ENCODE measurements around the gene APCDD1L. TPM values are rescaled to one million over a fixed set of nuclear protein-coding genes. Genes with fewer than 3 reads are reported as not detected.
A peak's percentile ranks its signal among the peaks of the same experiment; 100 is the strongest.

The APCDD1L gene
- total RNA-seq, 6 experiments from 2014 or later, result 14.5 to 43.3 (median 34.9) TPM

DNA sequence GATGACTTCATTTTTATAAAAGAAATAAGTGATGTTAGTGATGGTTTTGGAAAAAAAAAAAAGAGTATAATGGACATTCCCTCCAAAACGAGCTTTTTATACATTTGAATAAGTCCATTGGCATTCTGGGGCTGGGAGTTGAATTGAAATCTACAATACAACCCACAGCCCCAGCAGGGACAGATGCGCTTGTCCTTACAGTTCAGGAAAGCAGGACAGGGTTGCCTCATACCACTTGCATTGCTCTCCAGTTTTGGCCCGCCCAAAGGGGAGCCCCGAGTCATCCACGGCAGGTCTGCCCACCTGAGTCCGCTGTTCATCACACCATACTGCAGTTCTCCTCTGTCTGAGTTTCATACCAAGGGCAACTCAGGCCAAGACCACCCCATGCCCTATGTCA is 80.0 kb downstream of the APCDD1L start:
- TF ChIP-seq, protein P1, sequence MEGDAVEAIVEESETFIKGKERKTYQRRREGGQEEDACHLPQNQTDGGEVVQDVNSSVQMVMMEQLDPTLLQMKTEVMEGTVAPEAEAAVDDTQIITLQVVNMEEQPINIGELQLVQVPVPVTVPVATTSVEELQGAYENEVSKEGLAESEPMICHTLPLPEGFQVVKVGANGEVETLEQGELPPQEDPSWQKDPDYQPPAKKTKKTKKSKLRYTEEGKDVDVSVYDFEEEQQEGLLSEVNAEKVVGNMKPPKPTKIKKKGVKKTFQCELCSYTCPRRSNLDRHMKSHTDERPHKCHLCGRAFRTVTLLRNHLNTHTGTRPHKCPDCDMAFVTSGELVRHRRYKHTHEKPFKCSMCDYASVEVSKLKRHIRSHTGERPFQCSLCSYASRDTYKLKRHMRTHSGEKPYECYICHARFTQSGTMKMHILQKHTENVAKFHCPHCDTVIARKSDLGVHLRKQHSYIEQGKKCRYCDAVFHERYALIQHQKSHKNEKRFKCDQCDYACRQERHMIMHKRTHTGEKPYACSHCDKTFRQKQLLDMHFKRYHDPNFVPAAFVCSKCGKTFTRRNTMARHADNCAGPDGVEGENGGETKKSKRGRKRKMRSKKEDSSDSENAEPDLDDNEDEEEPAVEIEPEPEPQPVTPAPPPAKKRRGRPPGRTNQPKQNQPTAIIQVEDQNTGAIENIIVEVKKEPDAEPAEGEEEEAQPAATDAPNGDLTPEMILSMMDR (IDR thresholded peaks at IDR 0.05), result no peak
- H3K9me3 Mint-ChIP-seq, result no peaks in the 10 kb centered on the region
- H3K4me3 Mint-ChIP-seq, result no peak overlapping the region
- H3K27me3 Mint-ChIP-seq (ENCODE audit: insufficient read depth), result no peaks in the 10 kb centered on the region
- no peak overlapping the region for H3K27ac Mint-ChIP-seq
- no peak for DNase-seq
- H3K36me3 Mint-ChIP-seq (ENCODE audit: low read depth), result peaks cover 51% of the 10 kb centered on the region
- peaks cover 72% of the 10 kb centered on the region for H3K4me1 Mint-ChIP-seq (ENCODE audit: low read depth)

DNA sequence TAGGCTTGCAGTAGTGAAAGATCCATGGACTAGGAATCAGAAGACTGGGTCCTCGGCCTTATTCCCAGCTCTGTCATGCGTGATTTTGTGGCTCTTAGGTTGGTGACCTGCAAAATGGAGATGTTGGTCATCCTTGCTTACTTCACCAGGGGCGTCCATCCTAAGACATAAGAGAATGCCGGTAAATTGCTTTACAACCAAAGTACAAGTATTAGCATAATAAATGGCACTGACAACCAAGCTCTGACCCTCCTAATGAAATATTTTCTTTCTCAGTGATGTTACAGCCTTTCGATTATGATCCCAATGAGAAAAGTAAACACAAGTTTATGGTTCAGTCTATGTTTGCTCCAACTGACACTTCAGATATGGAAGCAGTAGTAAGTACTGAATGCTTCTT is 80.9 kb downstream of the APCDD1L start:
- TF ChIP-seq, protein P1 (IDR thresholded peaks at IDR 0.05), result no peak
- Mint-ChIP-seq H3K27ac (no peak overlapping the region; the same call in 1 of the 2 replicates), H3K36me3 (ENCODE audit: low read depth) (peaks cover 44% of the 10 kb centered on the region), H3K27me3 (ENCODE audit: insufficient read depth) (no peaks in the 10 kb centered on the region), H3K4me1 (ENCODE audit: low read depth) (peaks cover 63% of the 10 kb centered on the region), H3K4me3 (no peak overlapping the region), H3K9me3 (no peaks in the 10 kb centered on the region)
- DNase-seq, result no peak

GRCh38 chr20:58433759-58434158 is 81.4 kb downstream of the APCDD1L start:
- H3K36me3 Mint-ChIP-seq (ENCODE audit: low read depth), result peaks cover 41% of the 10 kb centered on the region
- no peaks in the 10 kb centered on the region for H3K9me3 Mint-ChIP-seq
- H3K4me3 Mint-ChIP-seq, result no peak overlapping the region

DNA sequence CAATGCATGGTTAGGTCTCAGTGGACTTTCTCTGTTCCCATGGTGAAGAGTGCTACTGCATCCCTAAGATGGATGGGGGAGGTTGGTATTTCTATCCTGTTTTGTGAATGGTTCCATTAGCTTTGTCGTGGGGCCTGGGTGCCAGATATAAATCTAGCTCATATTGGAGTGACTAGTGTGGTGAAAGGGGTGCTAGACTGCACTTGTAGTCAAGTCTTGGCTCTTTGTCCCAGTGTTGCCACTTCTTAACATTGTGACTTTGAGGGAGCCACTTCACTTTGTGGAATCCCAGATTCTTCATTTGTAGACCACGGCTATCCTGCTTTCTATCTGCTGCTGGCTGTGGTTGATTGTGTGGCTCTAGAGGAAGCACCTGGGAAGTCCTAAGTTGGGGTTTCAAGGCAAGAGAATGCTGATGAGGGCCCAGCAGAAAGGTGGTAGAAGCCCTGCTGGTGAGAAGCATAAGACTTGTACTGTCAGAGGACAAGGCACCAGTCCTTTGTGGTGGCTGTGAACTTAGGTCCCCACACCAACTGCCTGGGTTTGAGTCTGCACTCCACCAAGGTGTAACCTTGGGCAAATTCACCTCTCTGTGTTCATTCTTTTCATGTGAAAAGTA is 82.1 kb downstream of the APCDD1L start:
- H3K27ac Mint-ChIP-seq, result peak overlapping the region; percentile 74
- H3K36me3 Mint-ChIP-seq (ENCODE audit: low read depth), result peaks cover 39% of the 10 kb centered on the region
- H3K9me3 Mint-ChIP-seq, result no peaks in the 10 kb centered on the region
- peaks cover 2% of the 10 kb centered on the region; the same call in 1 of the 2 replicates for H3K27me3 Mint-ChIP-seq (ENCODE audit: insufficient read depth)
- H3K4me1 Mint-ChIP-seq (ENCODE audit: low read depth), result peaks cover 61% of the 10 kb centered on the region
- no peak overlapping the region for H3K4me3 Mint-ChIP-seq
- no peak for DNase-seq
- TF ChIP-seq, protein P1 (IDR thresholded peaks at IDR 0.05), result no peak

More at GRCh38 chr20:58433759-58434158, 81.4 kb downstream of the APCDD1L start:
- Mint-ChIP-seq H3K27me3 (ENCODE audit: insufficient read depth) (peaks cover 2% of the 10 kb centered on the region; the same call in 1 of the 2 replicates), H3K4me1 (ENCODE audit: low read depth) (peaks cover 61% of the 10 kb centered on the region), H3K27ac (peak overlapping the region; percentile 74)
- TF ChIP-seq, protein P1 (IDR thresholded peaks at IDR 0.05), result no peak
- peak; percentile 63 for DNase-seq

- Mint-ChIP-seq H3K4me3 (no peak overlapping the region), H3K27me3 (ENCODE audit: insufficient read depth) (peaks cover 2% of the 10 kb centered on the region; the same call in 1 of the 2 replicates), H3K36me3 (ENCODE audit: low read depth) (peaks cover 33% of the 10 kb centered on the region), H3K9me3 (no peaks in the 10 kb centered on the region), H3K4me1 (ENCODE audit: low read depth) (peaks cover 57% of the 10 kb centered on the region), H3K27ac (peak overlapping the region; percentile 74)
- no peak for DNase-seq
- TF ChIP-seq, protein P1 (IDR thresholded peaks at IDR 0.05), result no peak
Observed at GRCh38 chr20:58432186-58432954, 82.8 kb downstream of the APCDD1L start.
